H9 (cell line): ENCODE results near the gene SYT9. TPM values are rescaled to one million over a fixed set of nuclear protein-coding genes. Genes with fewer than 3 reads are reported as not detected.

Source experiments
- DNase-seq: peaks from one replicate; pipeline ENCODE4 v3.0.0-alpha.2; 2017
- H2AFZ ChIP-seq: one replicate; pipeline ENCODE4 v1.6.1; 2013; ENCODE audit warnings: mild to moderate bottlenecking, low read length, control low read depth, moderate library complexity
- H2AK5ac ChIP-seq: 2 replicates; pipeline ENCODE4 v1.6.1; 2013; ENCODE audit warnings: low read length, control low read depth, mixed read lengths; ENCODE audit not compliant: insufficient read length
- H2BK120ac ChIP-seq: one replicate; pipeline ENCODE4 v1.6.1; 2013; ENCODE audit warnings: low read depth, mild to moderate bottlenecking, low read length, control low read depth, inconsistent platforms; ENCODE audit not compliant: poor library complexity, severe bottlenecking
- H2BK12ac ChIP-seq: 2 replicates; pipeline ENCODE4 v1.6.1; 2013; ENCODE audit warnings: low read length, control low read depth, mixed read lengths, low read depth; ENCODE audit not compliant: insufficient read length
- H2BK15ac ChIP-seq: 2 replicates; pipeline ENCODE4 v1.6.1; 2013; ENCODE audit warnings: low read depth, low read length, control low read depth
- H2BK20ac ChIP-seq: one replicate; pipeline ENCODE4 v1.6.1; 2013; ENCODE audit warnings: low read depth, mild to moderate bottlenecking, low read length, control low read depth, inconsistent platforms; ENCODE audit not compliant: poor library complexity, severe bottlenecking
- H2BK5ac ChIP-seq: 2 replicates; pipeline ENCODE4 v1.6.1; 2013; ENCODE audit warnings: low read length, control low read depth, mixed read lengths; ENCODE audit not compliant: insufficient read length
- H3K14ac ChIP-seq: 2 replicates; pipeline ENCODE4 v1.6.1; 2013; ENCODE audit warnings: low read length, control low read depth; ENCODE audit not compliant: insufficient read depth
- H3K18ac ChIP-seq: 2 replicates; pipeline ENCODE4 v1.6.1; 2013; ENCODE audit warnings: low read depth, mild to moderate bottlenecking, mixed read lengths, low read length, control low read depth; ENCODE audit not compliant: insufficient read length
- H3K23ac ChIP-seq: 2 replicates; pipeline ENCODE4 v1.6.1; 2013; ENCODE audit warnings: low read length, control low read depth, mixed read lengths, low read depth; ENCODE audit not compliant: insufficient read length
- H3K23me2 ChIP-seq: 2 replicates; pipeline ENCODE4 v1.6.1; 2013; ENCODE audit warnings: low read depth, mild to moderate bottlenecking, mixed read lengths, low read length, control low read depth; ENCODE audit not compliant: insufficient read length, poor library complexity, severe bottlenecking
- H3K27ac ChIP-seq: 2 replicates; pipeline ENCODE4 v1.5.1; 2013; ENCODE audit warnings: low read length, control low read depth, mixed read lengths, low read depth; ENCODE audit not compliant: insufficient read length
- H3K27me3 ChIP-seq: 2 replicates; pipeline ENCODE4 v1.6.1; 2013; ENCODE audit warnings: low read length, control low read depth, inconsistent platforms; ENCODE audit not compliant: insufficient read depth
- H3K4ac ChIP-seq: 2 replicates; pipeline ENCODE4 v1.6.1; 2013; ENCODE audit warnings: low read depth, mild to moderate bottlenecking, control low read depth, inconsistent platforms, low read length, moderate library complexity
- H3K4me1 ChIP-seq: 2 replicates; pipeline ENCODE4 v1.6.1; 2013; ENCODE audit warnings: low read length, control low read depth, inconsistent platforms; ENCODE audit not compliant: insufficient read depth
- H3K4me2 ChIP-seq: 2 replicates; pipeline ENCODE4 v1.6.1; 2013; ENCODE audit warnings: low read length, control low read depth, mixed read lengths; ENCODE audit not compliant: insufficient read length, insufficient read depth
- H3K56ac ChIP-seq: 2 replicates; pipeline ENCODE4 v1.6.1; 2013; ENCODE audit warnings: low read depth, mild to moderate bottlenecking, mixed read lengths, low read length, control low read depth; ENCODE audit not compliant: insufficient read length
- H3K79me1 ChIP-seq: 2 replicates; pipeline ENCODE4 v1.6.1; 2013; ENCODE audit warnings: low read depth, mild to moderate bottlenecking, moderate library complexity, low read length, control low read depth, inconsistent platforms; ENCODE audit not compliant: insufficient read depth, poor library complexity, severe bottlenecking
- H3K79me2 ChIP-seq: 2 replicates; pipeline ENCODE4 v1.6.1; 2013; ENCODE audit warnings: low read length, control low read depth, inconsistent platforms; ENCODE audit not compliant: insufficient read depth
- H3K9ac ChIP-seq: 2 replicates; pipeline ENCODE4 v1.6.1; 2013; ENCODE audit warnings: low read length, control low read depth, mixed read lengths; ENCODE audit not compliant: insufficient read length; ENCODE audit errors: extremely low read depth
- H3K9me3 ChIP-seq: one replicate; pipeline ENCODE4 v1.6.1; 2013; ENCODE audit warnings: low read depth, low read length, inconsistent platforms; ENCODE audit not compliant: control insufficient read depth
- H3T11ph ChIP-seq: one replicate; pipeline ENCODE4 v1.6.1; 2013; ENCODE audit warnings: mild to moderate bottlenecking, low read length, control low read depth, inconsistent platforms
- H4K20me1 ChIP-seq: one replicate; pipeline ENCODE4 v1.6.1; 2013; ENCODE audit not compliant: control insufficient read depth, insufficient read length, insufficient read depth
- H4K5ac ChIP-seq: 2 replicates; pipeline ENCODE4 v1.6.1; 2013; ENCODE audit warnings: low read depth, mild to moderate bottlenecking, mixed read lengths, low read length, control low read depth; ENCODE audit not compliant: insufficient read length
- H4K8ac ChIP-seq: replicated peaks from 2 replicates; pipeline ENCODE4 v1.6.1; 2013; ENCODE audit warnings: low read length, control low read depth, mixed read lengths, low read depth; ENCODE audit not compliant: insufficient read length
- H4K91ac ChIP-seq: 2 replicates; pipeline ENCODE4 v1.6.1; 2013; ENCODE audit warnings: low read depth, mild to moderate bottlenecking, moderate library complexity, mixed read lengths, low read length, control low read depth; ENCODE audit not compliant: insufficient read length
- H3K27ac Mint-ChIP-seq, 3 experiments: 2 replicates in 2 of 3; 3 replicates in 1 of 3; pipeline ENCODE4 v1.8.0; 2020 to 2021; ENCODE audit warnings: mixed read lengths in 3 of 3, mild to moderate bottlenecking in 1 of 3, moderate library complexity in 1 of 3
- H3K27me3 Mint-ChIP-seq: 2 replicates; pipeline ENCODE4 v1.8.0; 2021; ENCODE audit warnings: low read depth, mild to moderate bottlenecking, moderate library complexity, mixed read lengths
- H3K36me3 Mint-ChIP-seq, 3 experiments: 2 replicates in 2 of 3; 3 replicates in 1 of 3; pipeline ENCODE4 v1.8.0; 2020 to 2021; ENCODE audit warnings: low read depth in 3 of 3, mixed read lengths in 3 of 3; ENCODE audit not compliant: insufficient read depth in 1 of 3
- H3K4me1 Mint-ChIP-seq, 2 experiments: 2 replicates each; pipeline ENCODE4 v1.8.0; 2020; ENCODE audit warnings: mixed read lengths in 2 of 2
- H3K4me3 Mint-ChIP-seq, 2 experiments: 2 replicates in 1 of 2; 3 replicates in 1 of 2; pipeline ENCODE4 v1.8.0; 2020 to 2021; ENCODE audit warnings: mild to moderate bottlenecking in 2 of 2, mixed read lengths in 2 of 2, moderate library complexity in 1 of 2
- H3K9me3 Mint-ChIP-seq, 2 experiments: 2 replicates in 1 of 2; 3 replicates in 1 of 2; pipeline ENCODE4 v1.8.0; 2020; ENCODE audit warnings: mild to moderate bottlenecking in 2 of 2, mixed read lengths in 2 of 2, moderate library complexity in 1 of 2
- CTCF ChIP-seq: fragments of 200-600 bp; sonication (generic); conservative IDR thresholded peaks from 3 replicates; pipeline ENCODE4 v1.8.0; 2021; ENCODE audit warnings: antibody characterized with exemption, mild to moderate bottlenecking
- WGBS: extraction: QIAGEN DNeasy Blood & Tissue Kit; methylation state at CpG from one replicate; pipeline ENCODE4 v1.1.7; 2013; ENCODE audit warnings: missing lambda C conversion rate, low lambda C conversion rate, mixed read lengths; ENCODE audit not compliant: insufficient read length; ENCODE audit errors: extremely low coverage; 5-methylcytosine and 5-hydroxymethylcytosine counted together
- total RNA-seq: library from RNA; stranded (reverse); gene quantifications from 2 replicates; pipeline ENCODE4 v1.2.1, GENCODE V29; 2021

The SYT9 gene
- total RNA-seq, 1 experiment from 2014 or later = 0.63 TPM

- no peak for TF ChIP-seq CTCF
- H3K9ac ChIP-seq = no peak overlapping the region
- no CpG with 5 or more reads among the region's 4 CpGs for WGBS
- H3K27me3 Mint-ChIP-seq = no peaks in the 10 kb centered on the region
- no peak for DNase-seq
- H2BK12ac ChIP-seq = no peak overlapping the region
- H2BK15ac ChIP-seq = no peak overlapping the region
- H3K4me2 ChIP-seq = no peak overlapping the region
- no peak overlapping the region for H4K8ac ChIP-seq
- no peaks in the 10 kb centered on the region for H3K79me2 ChIP-seq
- H3K23ac ChIP-seq = no peak overlapping the region
- H3K27me3 ChIP-seq = no peaks in the 10 kb centered on the region
- no peak overlapping the region for H4K5ac ChIP-seq
- no peak overlapping the region for H2AK5ac ChIP-seq
- H3K18ac ChIP-seq = no peak overlapping the region
- no peak overlapping the region for H3K4ac ChIP-seq
- no peaks in the 10 kb centered on the region for H3K9me3 Mint-ChIP-seq
- H2BK120ac ChIP-seq = no peak overlapping the region
- H4K91ac ChIP-seq = no peak overlapping the region
- no peaks in the 10 kb centered on the region; the same call in 1 of the 2 replicates for H3K4me1 ChIP-seq
- no peak overlapping the region for H2BK5ac ChIP-seq
- H3K23me2 ChIP-seq = no peaks in the 10 kb centered on the region
- H3K14ac ChIP-seq = no peak overlapping the region
- H3K79me1 ChIP-seq = no peaks in the 10 kb centered on the region
- no peaks in the 10 kb centered on the region for H4K20me1 ChIP-seq
- no peak overlapping the region for H3K56ac ChIP-seq
- no peak overlapping the region for H3T11ph ChIP-seq
- no peaks in the 10 kb centered on the region for H3K36me3 Mint-ChIP-seq
- H3K9me3 ChIP-seq = no peaks in the 10 kb centered on the region
- peak overlapping the region in 2 of 3 experiments; percentile 15 to 24; a peak in 2 of 7 replicates for H3K27ac Mint-ChIP-seq
- H2AFZ ChIP-seq = no peak overlapping the region
- peaks cover 21 to 28% of the 10 kb centered on the region in 2 experiments for H3K4me1 Mint-ChIP-seq
- no peak overlapping the region for H3K4me3 Mint-ChIP-seq
- H3K27ac ChIP-seq = no peak overlapping the region
- H2BK20ac ChIP-seq = no peak overlapping the region
Measured at GRCh38 chr11:7314811-7315604, 63.3 kb downstream of the SYT9 start.
